ENCODE data around the gene BCKDK.
A peak's percentile ranks its signal among the peaks of the same experiment; 100 is the strongest.

BCKDK gene

GRCh38 chr16:31067342-31067741 lies 40.8 kb upstream of the BCKDK start:
- H3K36me3 ChIP-seq (ENCODE audit: control insufficient read depth in 4 of 4, insufficient read depth in 4 of 4, low read length in 3 of 4): peaks cover 0 to 10% (median 4%) of the 10 kb centered on the region in 4 experiments
- 93% methylated on average over 2 of the region's 3 CpGs for WGBS (ENCODE audit: insufficient coverage)
- H3K4me1 ChIP-seq (ENCODE audit: control extremely low read depth in 1 of 4, control insufficient read depth in 4 of 4, insufficient read depth in 4 of 4, low read length in 3 of 4): peaks cover 3 to 41% (median 35%) of the 10 kb centered on the region in 4 experiments
- ChIA-PET CTCF (interaction anchor here (0.7 kb wide), 1 partner anchor 96 kb away, joined by 3 read pairs; no protein-coding TSS in a partner anchor), POLR2A (interaction anchor here (1.0 kb wide), 1 partner anchor 21 kb away, joined by 3 read pairs; no protein-coding TSS in a partner anchor)
- no peaks in the 10 kb centered on the region for H3K9me3 ChIP-seq (ENCODE audit: control extremely low read depth in 1 of 5, control insufficient read depth in 4 of 5, insufficient read depth in 2 of 5, low read depth in 1 of 5, low read length in 4 of 5)
- no peak for DNase-seq
- H3K27me3 ChIP-seq (replicated peaks in 2 of 5; ENCODE audit: control insufficient read depth in 4 of 5, insufficient read depth in 5 of 5, low read length in 4 of 5): no peaks in the 10 kb centered on the region
- H3K4me3 ChIP-seq (ENCODE audit: control insufficient read depth in 1 of 7, extremely low read depth in 1 of 7, insufficient read depth in 4 of 7, low read depth in 2 of 7, low read length in 6 of 7): no peak overlapping the region
- no peak overlapping the region for H3K27ac ChIP-seq (ENCODE audit: insufficient read depth in 1 of 2, low read depth in 1 of 2, low read length in 2 of 2, poor library complexity in 1 of 2, severe bottlenecking in 2 of 2)

GRCh38 chr16:31071861-31072260 lies 36.3 kb upstream of the BCKDK start:
- Histone ChIP-seq H3K9me3 (ENCODE audit: control extremely low read depth in 1 of 5, control insufficient read depth in 4 of 5, insufficient read depth in 2 of 5, low read depth in 1 of 5, low read length in 4 of 5) (no peaks in the 10 kb centered on the region), H3K27me3 (replicated peaks in 2 of 5; ENCODE audit: control insufficient read depth in 4 of 5, insufficient read depth in 5 of 5, low read length in 4 of 5) (no peaks in the 10 kb centered on the region), H3K27ac (ENCODE audit: insufficient read depth in 1 of 2, low read depth in 1 of 2, low read length in 2 of 2, poor library complexity in 1 of 2, severe bottlenecking in 2 of 2) (peak overlapping the region in 1 of 2 experiments; percentile 99), H3K4me3 (ENCODE audit: control insufficient read depth in 1 of 7, extremely low read depth in 1 of 7, insufficient read depth in 4 of 7, low read depth in 2 of 7, low read length in 6 of 7) (peak overlapping the region in 5 of 7 experiments; percentile 93 to 100 (median 97)), H3K36me3 (ENCODE audit: control insufficient read depth in 4 of 4, insufficient read depth in 4 of 4, low read length in 3 of 4) (peaks cover 0 to 10% (median 9%) of the 10 kb centered on the region in 4 experiments), H3K4me1 (ENCODE audit: control extremely low read depth in 1 of 4, control insufficient read depth in 4 of 4, insufficient read depth in 4 of 4, low read length in 3 of 4) (peaks cover 12 to 27% (median 24%) of the 10 kb centered on the region in 4 experiments)
- ChIA-PET POLR2A (no interaction called here), CTCF (interaction anchor here (0.7 to 1.2 kb wide), 3 partner anchors 21 to 113 kb away, joined by 3 read pairs; no protein-coding TSS in a partner anchor)
- WGBS (ENCODE audit: insufficient coverage): 85% methylated on average over 4 of the region's 4 CpGs
- DNase-seq: no peak

GRCh38 chr16:31072540-31073141 lies 35.5 kb upstream of the BCKDK start:
- H3K27ac ChIP-seq (ENCODE audit: insufficient read depth in 1 of 2, low read depth in 1 of 2, low read length in 2 of 2, poor library complexity in 1 of 2, severe bottlenecking in 2 of 2): peak overlapping the region; percentile 97 to 99
- ChIA-PET POLR2A (interaction anchor here (2.3 kb wide), 1 partner anchor 40 kb away, joined by 12 read pairs; the partner anchor contains the start of gene STX4), CTCF (interaction anchor here (1.0 kb wide), 1 partner anchor 12 kb away, joined by 3 read pairs; no protein-coding TSS in a partner anchor)
- H3K36me3 ChIP-seq (ENCODE audit: control insufficient read depth in 4 of 4, insufficient read depth in 4 of 4, low read length in 3 of 4): peaks cover 0 to 18% (median 13%) of the 10 kb centered on the region in 4 experiments
- peaks cover 12 to 27% (median 24%) of the 10 kb centered on the region in 4 experiments for H3K4me1 ChIP-seq (ENCODE audit: control extremely low read depth in 1 of 4, control insufficient read depth in 4 of 4, insufficient read depth in 4 of 4, low read length in 3 of 4)
- peak overlapping the region; percentile 93 to 100 (median 97) for H3K4me3 ChIP-seq (ENCODE audit: control insufficient read depth in 1 of 7, extremely low read depth in 1 of 7, insufficient read depth in 4 of 7, low read depth in 2 of 7, low read length in 6 of 7)
- H3K27me3 ChIP-seq (replicated peaks in 2 of 5; ENCODE audit: control insufficient read depth in 4 of 5, insufficient read depth in 5 of 5, low read length in 4 of 5): no peaks in the 10 kb centered on the region
- no peaks in the 10 kb centered on the region for H3K9me3 ChIP-seq (ENCODE audit: control extremely low read depth in 1 of 5, control insufficient read depth in 4 of 5, insufficient read depth in 2 of 5, low read depth in 1 of 5, low read length in 4 of 5)
- WGBS (ENCODE audit: insufficient coverage): 5% methylated on average over 24 of the region's 27 CpGs
- DNase-seq: peak in 2 of 3 donors; percentile 35 to 43

- peak overlapping the region; percentile 97 to 99 for H3K27ac ChIP-seq (ENCODE audit: insufficient read depth in 1 of 2, low read depth in 1 of 2, low read length in 2 of 2, poor library complexity in 1 of 2, severe bottlenecking in 2 of 2)
- H3K9me3 ChIP-seq (ENCODE audit: control extremely low read depth in 1 of 5, control insufficient read depth in 4 of 5, insufficient read depth in 2 of 5, low read depth in 1 of 5, low read length in 4 of 5): no peaks in the 10 kb centered on the region
- no peaks in the 10 kb centered on the region for H3K27me3 ChIP-seq (replicated peaks in 2 of 5; ENCODE audit: control insufficient read depth in 4 of 5, insufficient read depth in 5 of 5, low read length in 4 of 5)
- H3K4me1 ChIP-seq (ENCODE audit: control extremely low read depth in 1 of 4, control insufficient read depth in 4 of 4, insufficient read depth in 4 of 4, low read length in 3 of 4): peaks cover 12 to 27% (median 24%) of the 10 kb centered on the region in 4 experiments
- WGBS (ENCODE audit: insufficient coverage): under 1% methylated on average over 75 of the region's 83 CpGs
- H3K4me3 ChIP-seq (ENCODE audit: control insufficient read depth in 1 of 7, extremely low read depth in 1 of 7, insufficient read depth in 4 of 7, low read depth in 2 of 7, low read length in 6 of 7): peak overlapping the region; percentile 93 to 100 (median 97)
- CTCF ChIA-PET: interaction anchor here (0.6 to 1.2 kb wide), 13 partner anchors 8 to 153 kb away, joined by 3 to 12 read pairs (median 3); partner anchors contain the start of genes STX4 and VKORC1
- peaks cover 0 to 25% (median 18%) of the 10 kb centered on the region in 4 experiments for H3K36me3 ChIP-seq (ENCODE audit: control insufficient read depth in 4 of 4, insufficient read depth in 4 of 4, low read length in 3 of 4)
- peak; percentile 85 to 94 (median 90) for DNase-seq
- POLR2A ChIA-PET: interaction anchor here (0.5 to 2.3 kb wide), 11 partner anchors 9 to 695 kb away, joined by 3 to 12 read pairs (median 4); partner anchors contain the start of genes FUS, KAT8 and STX4
Observed at GRCh38 chr16:31073142-31073969, 34.8 kb upstream of the BCKDK start.

GRCh38 chr16:31073970-31074813 lies 34.0 kb upstream of the BCKDK start, which contains the start of the genes ZNF646 and ZNF668:
Gene ZNF646, plus strand, starts transcription at chr16:31074422. Its CDS starts 1,903 bp downstream, at chr16:31076325.
Gene ZNF668, minus strand, starts transcription at chr16:31074240. Its CDS starts 9,781 bp downstream, at chr16:31064459.
- H3K27ac ChIP-seq (ENCODE audit: insufficient read depth in 1 of 2, low read depth in 1 of 2, low read length in 2 of 2, poor library complexity in 1 of 2, severe bottlenecking in 2 of 2): peak within 1 kb of the TSS; percentile 97 to 99
- POLR2A ChIA-PET: interaction anchor here (0.8 to 2.3 kb wide), 9 partner anchors 10 to 106 kb away, joined by 3 to 12 read pairs (median 4); partner anchors contain the start of genes FUS, KAT8 and STX4
- peaks cover 12 to 34% (median 24%) of the 10 kb centered on the region in 4 experiments for H3K4me1 ChIP-seq (ENCODE audit: control extremely low read depth in 1 of 4, control insufficient read depth in 4 of 4, insufficient read depth in 4 of 4, low read length in 3 of 4)
- H3K27me3 ChIP-seq (replicated peaks in 2 of 5; ENCODE audit: control insufficient read depth in 4 of 5, insufficient read depth in 5 of 5, low read length in 4 of 5): no peaks in the 10 kb centered on the region
- DNase-seq: peak; percentile 100
- 0% methylated on average over 33 of the region's 48 CpGs for WGBS (ENCODE audit: insufficient coverage)
- CTCF ChIA-PET: interaction anchor here (0.6 to 1.2 kb wide), 13 partner anchors 9 to 154 kb away, joined by 3 to 12 read pairs (median 3); partner anchors contain the start of genes STX4 and VKORC1
- peak within 1 kb of the TSS; percentile 93 to 100 (median 97) for H3K4me3 ChIP-seq (ENCODE audit: control insufficient read depth in 1 of 7, extremely low read depth in 1 of 7, insufficient read depth in 4 of 7, low read depth in 2 of 7, low read length in 6 of 7)
- H3K36me3 ChIP-seq (ENCODE audit: control insufficient read depth in 4 of 4, insufficient read depth in 4 of 4, low read length in 3 of 4): peaks cover 0 to 33% (median 25%) of the 10 kb centered on the region in 4 experiments
- no peaks in the 10 kb centered on the region for H3K9me3 ChIP-seq (ENCODE audit: control extremely low read depth in 1 of 5, control insufficient read depth in 4 of 5, insufficient read depth in 2 of 5, low read depth in 1 of 5, low read length in 4 of 5)

- Histone ChIP-seq H3K9me3 (ENCODE audit: control extremely low read depth in 1 of 5, control insufficient read depth in 4 of 5, insufficient read depth in 2 of 5, low read depth in 1 of 5, low read length in 4 of 5) (no peaks in the 10 kb centered on the region), H3K27ac (ENCODE audit: insufficient read depth in 1 of 2, low read depth in 1 of 2, low read length in 2 of 2, poor library complexity in 1 of 2, severe bottlenecking in 2 of 2) (peak overlapping the region; percentile 97 to 99), H3K4me3 (ENCODE audit: control insufficient read depth in 1 of 7, extremely low read depth in 1 of 7, insufficient read depth in 4 of 7, low read depth in 2 of 7, low read length in 6 of 7) (peak overlapping the region; percentile 93 to 100 (median 97)), H3K27me3 (replicated peaks in 2 of 5; ENCODE audit: control insufficient read depth in 4 of 5, insufficient read depth in 5 of 5, low read length in 4 of 5) (no peaks in the 10 kb centered on the region), H3K4me1 (ENCODE audit: control extremely low read depth in 1 of 4, control insufficient read depth in 4 of 4, insufficient read depth in 4 of 4, low read length in 3 of 4) (peaks cover 12 to 41% (median 25%) of the 10 kb centered on the region in 4 experiments), H3K36me3 (ENCODE audit: control insufficient read depth in 4 of 4, insufficient read depth in 4 of 4, low read length in 3 of 4) (peaks cover 0 to 39% (median 31%) of the 10 kb centered on the region in 4 experiments)
- CTCF ChIA-PET: interaction anchor here (0.9 to 1.7 kb wide), 4 partner anchors 17 to 68 kb away, joined by 3 to 12 read pairs (median 4); no protein-coding TSS in a partner anchor
- WGBS (ENCODE audit: insufficient coverage): 0% methylated on average over 6 of the region's 7 CpGs
- POLR2A ChIA-PET: interaction anchor here (1.0 to 2.3 kb wide), 4 partner anchors 19 to 67 kb away, joined by 3 to 12 read pairs (median 4); partner anchors contain the start of gene STX4
- DNase-seq: no peak
Observed at GRCh38 chr16:31074814-31075183, 33.4 kb upstream of the BCKDK start.
